Measurements from ENCODE around the gene PNN. TPM values are rescaled to one million over a fixed set of nuclear protein-coding genes. Genes with fewer than 3 reads are reported as not detected.

Gene PNN
- total and polyA plus RNA-seq, 2 donors (not counting 3 experiments of a cell fraction or from before 2014, with no cell fraction given) = 27.3 to 79.4 TPM

GRCh38 chr14:39229601-39230110 is 54.6 kb downstream of the PNN start:
- FAIRE-seq (no peak), DNase-seq (ENCODE audit: low read depth, low spot score) (no peak)
- H3K4me2 ChIP-seq (ENCODE audit: insufficient read depth, low read length) = no peak overlapping the region
- H3K27ac ChIP-seq (ENCODE audit: insufficient read depth, low read depth, low read length) = no peak overlapping the region
- ChIA-PET CTCF (no interaction called here), POLR2A (no interaction called here)
- dilution Hi-C loops (cut with MboI; ENCODE audit: extremely low pct_ligation_motif_present, low sequenced_read_pairs) (no loop called here), intact Hi-C loops (cut with micrococcal nuclease) (loop anchor here (2.0 kb wide), 1 partner anchor 197 kb away; no protein-coding TSS in a partner anchor)
- H4K20me1 ChIP-seq (replicated peaks; ENCODE audit: control insufficient read depth, extremely low read depth, insufficient read depth, low read length) = no peaks in the 10 kb centered on the region
- H3K9ac ChIP-seq (replicated peaks; ENCODE audit: extremely low read depth, insufficient read depth, low read length) = no peak overlapping the region
- H3K27me3 ChIP-seq (ENCODE audit: control insufficient read depth in 2 of 2, insufficient read depth in 2 of 2, low read length in 2 of 2) = no peaks in the 10 kb centered on the region
- TF ChIP-seq POLR2AphosphoS5 (IDR thresholded peaks at IDR 0.05; ENCODE audit: insufficient read depth, low read depth, low read length) (no peak), GATA2 (IDR thresholded peaks at IDR 0.05; ENCODE audit: insufficient read depth, insufficient read length, low read depth, low read length) (no peak), JUN (IDR thresholded peaks at IDR 0.05; ENCODE audit: borderline replicate concordance, insufficient read depth, insufficient read length, low read depth) (no peak), MYC (IDR thresholded peaks at IDR 0.05; ENCODE audit: low read depth, low read length) (no peak), EZH2 (IDR thresholded peaks at IDR 0.05; ENCODE audit: borderline replicate concordance, low read depth, low read length, severe bottlenecking) (no peak), CTCF (IDR thresholded peaks at IDR 0.05; ENCODE audit: extremely low read depth in 1 of 2, insufficient read depth in 1 of 2, low read depth in 1 of 2, low read length in 2 of 2) (no peak), POLR2A (IDR thresholded peaks at IDR 0.05; ENCODE audit: low read depth, low read length) (no peak), FOS (IDR thresholded peaks at IDR 0.05; ENCODE audit: borderline replicate concordance, insufficient read depth, low read length) (no peak)
- TF ChIP-seq, protein P1, sequence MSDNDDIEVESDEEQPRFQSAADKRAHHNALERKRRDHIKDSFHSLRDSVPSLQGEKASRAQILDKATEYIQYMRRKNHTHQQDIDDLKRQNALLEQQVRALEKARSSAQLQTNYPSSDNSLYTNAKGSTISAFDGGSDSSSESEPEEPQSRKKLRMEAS (IDR thresholded peaks at IDR 0.05; ENCODE audit: insufficient read depth, insufficient read length) = no peak
- H3K4me3 ChIP-seq (replicated peaks in 1 of 3; ENCODE audit: insufficient read depth in 1 of 3, low read depth in 1 of 3, low read length in 3 of 3) = no peak overlapping the region
- H3K9me1 ChIP-seq (replicated peaks; ENCODE audit: control insufficient read depth, extremely low read depth, insufficient read depth, low read length) = no peaks in the 10 kb centered on the region
- H3K4me1 ChIP-seq (ENCODE audit: control insufficient read depth, extremely low read depth, insufficient read depth, low read length) = no peaks in the 10 kb centered on the region
- no peaks in the 10 kb centered on the region for H3K9me3 ChIP-seq (replicated peaks; ENCODE audit: control insufficient read depth, insufficient read depth, low read length)
- no peak overlapping the region for H2AFZ ChIP-seq (ENCODE audit: low read depth, low read length)
- no TSS peak for BruUV-seq (replicated peaks)
- H3K79me2 ChIP-seq (ENCODE audit: control insufficient read depth, insufficient read depth, low read length) = no peaks in the 10 kb centered on the region
- no peaks in the 10 kb centered on the region for H3K36me3 ChIP-seq (ENCODE audit: control insufficient read depth in 2 of 2, extremely low read depth in 1 of 2, insufficient read depth in 2 of 2, low read length in 2 of 2)
